Loucy (cell line): Measurements from ENCODE around the gene TMEM163.

ENCODE experiments used
- H2AFZ ChIP-seq: fragments of 200-600 bp; sonication (generic); 2 replicates; pipeline ENCODE4 v1.6.0; 2016; ENCODE audit warnings: antibody characterized with exemption, mild to moderate bottlenecking, low read length, moderate library complexity
- H3F3A ChIP-seq: fragments of 200-600 bp; 2 replicates; pipeline ENCODE4 v1.6.0; 2016; ENCODE audit warnings: antibody characterized with exemption, low read depth, mild to moderate bottlenecking
- H3K27me3 ChIP-seq: fragments of 200-600 bp; sonication (generic); 2 replicates; pipeline ENCODE4 v1.6.1; 2014; ENCODE audit warnings: low read length, mild to moderate bottlenecking; ENCODE audit not compliant: insufficient read depth, poor library complexity, severe bottlenecking
- H3K36me3 ChIP-seq: fragments of 200-600 bp; sonication (generic); 2 replicates; pipeline ENCODE4 v1.6.1; 2016; ENCODE audit warnings: low read length; ENCODE audit not compliant: insufficient read depth
- H3K4me1 ChIP-seq: fragments of 200-600 bp; sonication (generic); 2 replicates; pipeline ENCODE4 v1.5.1; 2014; ENCODE audit warnings: low read length, mild to moderate bottlenecking; ENCODE audit not compliant: insufficient read depth, poor library complexity, severe bottlenecking
- H3K4me2 ChIP-seq: fragments of 200-600 bp; sonication (generic); 2 replicates; pipeline ENCODE4 v1.6.0; 2014; ENCODE audit warnings: antibody characterized with exemption, low read length, low read depth, mild to moderate bottlenecking; ENCODE audit not compliant: poor library complexity, severe bottlenecking
- H3K4me3 ChIP-seq: fragments of 200-600 bp; sonication (generic); 2 replicates; pipeline ENCODE4 v1.5.1; 2014; ENCODE audit warnings: low read length, mild to moderate bottlenecking, mixed read lengths; ENCODE audit not compliant: poor library complexity, severe bottlenecking
- H3K79me2 ChIP-seq: fragments of 200-600 bp; sonication (generic); 2 replicates; pipeline ENCODE4 v1.6.1; 2014; ENCODE audit warnings: low read length; ENCODE audit not compliant: insufficient read depth
- H3K9ac ChIP-seq: fragments of 200-600 bp; sonication (generic); 2 replicates; pipeline ENCODE4 v1.6.0; 2014; ENCODE audit warnings: mild to moderate bottlenecking, low read depth, low read length, moderate library complexity; ENCODE audit not compliant: poor library complexity, severe bottlenecking
- H3K9me2 ChIP-seq: fragments of 200-600 bp; sonication (generic); replicated peaks from 2 replicates; pipeline ENCODE4 v1.6.1; 2016; ENCODE audit warnings: low read depth, low read length, mixed read lengths
- H3K9me3 ChIP-seq: fragments of 200-600 bp; sonication (generic); 2 replicates; pipeline ENCODE4 v1.6.1; 2014; ENCODE audit warnings: mild to moderate bottlenecking, antibody characterized with exemption, low read length, low read depth; ENCODE audit not compliant: insufficient read depth
- H4K20me1 ChIP-seq: fragments of 200-600 bp; sonication (generic); 2 replicates; pipeline ENCODE4 v1.6.0; 2014; ENCODE audit warnings: antibody characterized with exemption, low read length, mild to moderate bottlenecking; ENCODE audit not compliant: insufficient read depth, poor library complexity, severe bottlenecking
- CTCF ChIP-seq: fragments of 200-600 bp; sonication (generic); conservative IDR thresholded peaks from 2 replicates; pipeline ENCODE4 v1.5.1; 2014; ENCODE audit warnings: mild to moderate bottlenecking, antibody characterized with exemption, low read length
- EZH2phosphoT487 ChIP-seq: fragments of 200-600 bp; IDR thresholded peaks from 2 replicates; pipeline ENCODE4 v1.6.1; 2018; ENCODE audit warnings: antibody characterized with exemption, mild to moderate bottlenecking, moderate library complexity, borderline replicate concordance

TMEM163 gene

DNA sequence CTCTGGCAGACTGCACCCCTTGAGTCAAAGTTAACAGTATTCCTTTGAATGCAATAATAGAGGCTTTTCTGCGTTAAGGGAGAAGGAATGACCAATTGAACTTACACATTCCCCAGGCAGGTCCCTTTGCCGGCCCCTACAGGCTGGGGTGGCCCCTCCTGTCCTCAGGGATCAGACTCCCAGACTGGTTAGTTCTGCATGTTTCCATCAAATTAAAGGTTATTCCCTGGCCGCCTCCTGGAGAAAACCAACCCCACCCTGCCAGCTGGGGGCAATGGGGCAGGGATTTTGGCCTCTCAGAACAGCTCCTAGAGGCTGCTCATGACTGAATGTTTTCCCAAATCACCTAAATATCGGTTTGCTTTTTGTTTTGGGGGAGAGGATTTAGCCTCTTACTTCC, 265.3 kb downstream of the TMEM163 start:
- no peaks in the 10 kb centered on the region for H3K79me2 ChIP-seq
- no peaks in the 10 kb centered on the region for H3K4me1 ChIP-seq
- H3K27me3 ChIP-seq: no peaks in the 10 kb centered on the region
- no peaks in the 10 kb centered on the region for H4K20me1 ChIP-seq
- no peaks in the 10 kb centered on the region for H3F3A ChIP-seq
- peaks cover 15% of the 10 kb centered on the region; the same call in 1 of the 2 replicates for H3K36me3 ChIP-seq
- no peaks in the 10 kb centered on the region for H3K9me3 ChIP-seq
- TF ChIP-seq EZH2phosphoT487 (no peak), CTCF (no peak)
- H3K4me2 ChIP-seq: no peak overlapping the region
- no peaks in the 10 kb centered on the region for H3K9me2 ChIP-seq
- no peak overlapping the region for H3K9ac ChIP-seq
- H3K4me3 ChIP-seq: no peak overlapping the region
- H2AFZ ChIP-seq: no peak overlapping the region

GRCh38 chr2:134452042-134452733, 266.6 kb downstream of the TMEM163 start:
- Histone ChIP-seq H3K9me3 (no peaks in the 10 kb centered on the region), H3F3A (no peaks in the 10 kb centered on the region), H3K4me3 (no peak overlapping the region), H3K4me1 (no peaks in the 10 kb centered on the region), H3K4me2 (no peak overlapping the region), H3K9me2 (no peaks in the 10 kb centered on the region), H3K36me3 (peaks cover 27% of the 10 kb centered on the region; the same call in 1 of the 2 replicates), H3K27me3 (no peaks in the 10 kb centered on the region), H4K20me1 (no peaks in the 10 kb centered on the region), H3K9ac (no peak overlapping the region), H2AFZ (no peak overlapping the region), H3K79me2 (no peaks in the 10 kb centered on the region)
- TF ChIP-seq EZH2phosphoT487: no peak
- no peak for TF ChIP-seq CTCF

GRCh38 chr2:134451347-134451630, 267.5 kb downstream of the TMEM163 start:
- Histone ChIP-seq H3K36me3 (peaks cover 31% of the 10 kb centered on the region; the same call in 1 of the 2 replicates), H3K79me2 (no peaks in the 10 kb centered on the region), H3K4me1 (no peaks in the 10 kb centered on the region), H3K9me2 (no peaks in the 10 kb centered on the region), H4K20me1 (no peaks in the 10 kb centered on the region), H3K9me3 (no peaks in the 10 kb centered on the region), H3F3A (no peaks in the 10 kb centered on the region), H2AFZ (no peak overlapping the region), H3K27me3 (no peaks in the 10 kb centered on the region), H3K4me2 (no peak overlapping the region), H3K9ac (no peak overlapping the region), H3K4me3 (no peak overlapping the region)
- TF ChIP-seq EZH2phosphoT487 (no peak), CTCF (no peak)
